GM12878 (cell line): Measurements from ENCODE around the gene IPMK.

Source experiments
- EP300 ChIP-seq, 2 experiments: fragments of 150-350 bp in 1 of 2; IDR thresholded peaks; 2 replicates each; pipeline ENCODE4 v1.6.1; 2011 to 2012; ENCODE audit warnings: low read depth in 2 of 2, low read length in 2 of 2, borderline replicate concordance in 1 of 2, improper control_type of control experiment in 1 of 2, inconsistent platforms in 1 of 2; ENCODE audit not compliant: control insufficient read depth in 1 of 2
- NRF1 ChIP-seq: conservative IDR thresholded peaks from 2 replicates; pipeline ENCODE4 v1.6.1; 2011; ENCODE audit warnings: mild to moderate bottlenecking, low read depth, low read length, improper control_type of control experiment
- RCOR1 ChIP-seq: conservative IDR thresholded peaks from 2 replicates; pipeline ENCODE4 v1.6.1; 2012; ENCODE audit warnings: low read depth, low read length, improper control_type of control experiment
- TBL1XR1 ChIP-seq: IDR thresholded peaks from 2 replicates; pipeline ENCODE4 v1.6.1; 2012; ENCODE audit warnings: low read depth, low read length, improper control_type of control experiment
- TF ChIP-seq, protein P1 (sequence below): IDR thresholded peaks from 2 replicates; pipeline ENCODE4 v1.6.1; 2011; ENCODE audit warnings: low read depth, mild to moderate bottlenecking, low read length, moderate library complexity, borderline replicate concordance; ENCODE audit errors: extremely low read depth
- TF ChIP-seq, protein P2 (sequence below), 3 experiments: IDR thresholded peaks in 2 of 3; conservative IDR thresholded peaks in 1 of 3; 2 replicates each; pipeline ENCODE4 v1.5.1; 2011; ENCODE audit warnings: low read depth in 3 of 3, low read length in 3 of 3, mild to moderate bottlenecking in 3 of 3, control low read depth in 2 of 3, moderate library complexity in 2 of 3, inconsistent platforms in 1 of 3, mixed read lengths in 1 of 3; ENCODE audit not compliant: control insufficient read depth in 2 of 3, insufficient read depth in 1 of 3; ENCODE audit errors: extremely low read depth in 1 of 3

DNA sequence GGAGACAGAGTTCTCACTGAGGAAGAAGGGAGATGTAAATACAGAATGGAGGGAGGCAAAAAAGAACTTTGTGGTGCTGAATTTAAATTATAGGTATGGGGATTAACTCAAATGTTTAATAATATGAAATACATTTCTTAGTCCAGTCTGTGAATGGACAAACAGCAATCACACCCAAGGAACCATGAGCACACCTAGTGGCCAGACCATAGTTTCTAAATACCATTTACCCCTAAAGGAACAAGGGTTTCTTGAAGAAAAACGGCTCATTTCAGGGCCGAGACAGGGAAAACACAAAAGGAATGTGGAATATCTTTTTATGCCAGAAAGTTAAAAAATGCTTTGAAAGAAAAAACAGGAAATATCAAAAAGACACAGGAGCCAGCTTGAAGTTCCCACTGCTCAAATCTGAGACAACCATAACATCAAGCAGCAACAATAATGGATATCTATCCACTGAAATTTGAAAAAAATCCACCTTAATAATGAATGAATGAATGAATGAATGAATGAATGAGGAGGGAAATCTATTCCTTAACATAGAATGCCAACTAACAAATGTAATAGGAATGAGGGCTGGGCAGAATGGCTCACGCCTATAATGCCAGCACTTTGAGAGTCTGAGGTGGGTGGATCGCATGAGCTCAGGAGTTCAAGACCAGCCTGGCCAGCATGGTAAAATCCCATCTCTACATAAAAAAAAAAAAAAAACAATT is 8.6 kb downstream of the IPMK start:
- no peak for TF ChIP-seq NRF1
- TF ChIP-seq TBL1XR1: no peak
- TF ChIP-seq, protein P1, sequence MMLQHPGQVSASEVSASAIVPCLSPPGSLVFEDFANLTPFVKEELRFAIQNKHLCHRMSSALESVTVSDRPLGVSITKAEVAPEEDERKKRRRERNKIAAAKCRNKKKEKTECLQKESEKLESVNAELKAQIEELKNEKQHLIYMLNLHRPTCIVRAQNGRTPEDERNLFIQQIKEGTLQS: no peak
- TF ChIP-seq, protein P2, sequence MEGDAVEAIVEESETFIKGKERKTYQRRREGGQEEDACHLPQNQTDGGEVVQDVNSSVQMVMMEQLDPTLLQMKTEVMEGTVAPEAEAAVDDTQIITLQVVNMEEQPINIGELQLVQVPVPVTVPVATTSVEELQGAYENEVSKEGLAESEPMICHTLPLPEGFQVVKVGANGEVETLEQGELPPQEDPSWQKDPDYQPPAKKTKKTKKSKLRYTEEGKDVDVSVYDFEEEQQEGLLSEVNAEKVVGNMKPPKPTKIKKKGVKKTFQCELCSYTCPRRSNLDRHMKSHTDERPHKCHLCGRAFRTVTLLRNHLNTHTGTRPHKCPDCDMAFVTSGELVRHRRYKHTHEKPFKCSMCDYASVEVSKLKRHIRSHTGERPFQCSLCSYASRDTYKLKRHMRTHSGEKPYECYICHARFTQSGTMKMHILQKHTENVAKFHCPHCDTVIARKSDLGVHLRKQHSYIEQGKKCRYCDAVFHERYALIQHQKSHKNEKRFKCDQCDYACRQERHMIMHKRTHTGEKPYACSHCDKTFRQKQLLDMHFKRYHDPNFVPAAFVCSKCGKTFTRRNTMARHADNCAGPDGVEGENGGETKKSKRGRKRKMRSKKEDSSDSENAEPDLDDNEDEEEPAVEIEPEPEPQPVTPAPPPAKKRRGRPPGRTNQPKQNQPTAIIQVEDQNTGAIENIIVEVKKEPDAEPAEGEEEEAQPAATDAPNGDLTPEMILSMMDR (IDR thresholded peaks at IDR 0.05 in 2 of 3, conservative IDR thresholded peaks at IDR 0.05 in 1 of 3; ENCODE audit: control insufficient read depth in 2 of 3, extremely low read depth in 1 of 3, insufficient read depth in 1 of 3, low read depth in 3 of 3, low read length in 3 of 3): no peak
- no peak for TF ChIP-seq RCOR1
- TF ChIP-seq EP300 (IDR thresholded peaks at IDR 0.05; ENCODE audit: borderline replicate concordance in 1 of 2, control insufficient read depth in 1 of 2, low read depth in 2 of 2, low read length in 2 of 2): no peak
